TTC549 (cell line): ENCODE results near the gene SMYD4.
"Not testable (repeated sequence)": the region's sequence is repeated elsewhere in the genome, so short reads cannot be mapped to it uniquely, and the experiment has no call there.

Source experiments
- FAIRE-seq: peaks from 2 replicates; lab custom pipeline; 2012; peaks lifted over from hg19 to GRCh38; lab: Jason Lieb, UNC

SMYD4 gene

DNA sequence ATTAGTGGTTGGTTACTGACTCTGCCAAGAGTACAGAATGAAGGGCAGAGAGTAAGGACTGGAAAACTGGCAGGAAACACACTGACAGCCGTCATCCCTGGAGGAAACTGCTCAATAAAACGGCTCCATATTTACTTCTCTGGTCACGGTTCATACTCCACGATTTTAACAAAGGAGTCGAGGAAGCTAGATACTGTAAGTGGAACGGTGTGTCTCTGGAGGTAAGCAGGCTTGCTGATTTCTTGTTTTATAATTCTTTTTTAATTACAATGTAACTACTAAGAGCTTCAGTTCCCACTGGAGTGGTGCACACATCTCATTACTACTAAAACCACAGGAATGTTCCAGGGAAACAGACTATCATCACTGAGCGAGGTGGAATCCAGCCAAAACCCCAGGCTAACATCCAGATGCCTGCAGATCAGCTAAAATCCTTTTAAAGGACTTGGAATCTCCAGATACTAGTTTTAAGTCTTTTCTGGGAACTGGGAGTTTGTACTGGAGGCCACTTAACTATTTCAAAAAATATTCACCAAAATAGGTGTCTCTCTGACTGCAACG, 50.1 kb downstream of the SMYD4 start:
- no peak for FAIRE-seq

DNA sequence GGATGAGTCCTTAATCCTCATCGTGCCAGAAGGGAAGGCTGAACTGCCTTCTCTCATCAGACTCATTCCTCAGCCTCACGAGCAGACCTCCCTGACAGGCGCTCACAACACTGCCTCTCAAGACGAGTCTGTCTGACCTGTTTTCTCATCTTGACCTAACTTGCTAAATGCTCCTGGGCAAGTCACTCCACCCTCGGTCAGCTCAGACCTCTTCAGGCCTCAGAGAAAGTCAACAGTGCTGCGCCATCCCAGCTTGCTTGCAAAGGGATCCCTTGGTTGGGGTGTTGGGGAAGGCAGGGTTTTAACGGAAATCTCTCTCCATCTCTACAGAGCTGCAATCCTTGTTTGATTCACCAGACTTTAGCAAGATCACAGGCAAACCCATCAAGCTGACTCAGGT, 52.8 kb downstream of the SMYD4 start:
- FAIRE-seq = no peak

DNA sequence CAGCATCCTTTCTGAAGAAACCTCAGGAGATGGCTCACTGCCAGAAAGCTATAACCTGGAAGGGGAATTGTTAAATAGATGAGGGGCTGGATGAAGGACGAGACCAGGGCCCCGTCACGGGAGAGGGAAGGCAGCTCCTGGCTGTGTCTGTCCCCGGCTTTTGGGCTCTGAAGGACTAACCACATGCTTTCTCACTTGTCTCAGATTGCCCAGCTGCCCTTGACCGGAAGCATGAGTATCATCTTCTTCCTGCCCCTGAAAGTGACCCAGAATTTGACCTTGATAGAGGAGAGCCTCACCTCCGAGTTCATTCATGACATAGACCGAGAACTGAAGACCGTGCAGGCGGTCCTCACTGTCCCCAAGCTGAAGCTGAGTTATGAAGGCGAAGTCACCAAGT, 53.4 kb downstream of the SMYD4 start:
- no peak for FAIRE-seq

DNA sequence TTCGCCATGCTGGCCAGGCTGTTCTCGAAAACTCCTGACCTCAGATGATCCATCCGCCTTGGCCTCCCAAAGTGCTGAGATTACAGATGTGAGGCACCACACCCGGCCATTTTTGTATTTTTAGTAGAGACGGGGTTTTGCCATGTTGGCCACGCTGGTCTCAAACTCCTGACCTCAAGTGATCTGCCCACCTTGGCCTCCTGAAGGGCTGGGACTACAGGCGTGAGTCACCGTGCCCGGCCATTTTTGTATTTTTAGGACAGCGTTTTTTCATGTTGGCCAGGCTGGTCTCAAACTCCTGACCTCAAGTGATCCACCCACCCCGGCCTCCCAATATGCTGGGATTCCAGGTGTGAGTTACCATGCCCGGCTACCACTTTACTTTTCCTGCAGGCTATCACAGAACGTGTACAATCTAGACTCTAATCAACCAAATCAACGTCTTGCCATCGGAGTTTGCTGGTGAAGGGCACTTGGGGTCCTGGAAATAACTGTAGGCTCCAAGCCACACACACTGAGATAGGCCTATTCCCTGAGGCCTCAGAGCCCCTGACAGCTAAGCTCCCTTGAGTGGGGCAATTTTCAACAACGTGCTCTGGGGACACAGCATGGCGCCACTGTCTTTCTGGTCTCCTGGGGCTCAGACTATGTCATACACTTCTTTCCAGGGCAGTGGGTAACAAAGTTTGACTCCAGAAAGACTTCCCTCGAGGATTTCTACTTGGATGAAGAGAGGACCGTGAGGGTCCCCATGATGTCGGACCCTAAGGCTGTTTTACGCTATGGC, 55.1 kb downstream of the SMYD4 start:
- FAIRE-seq = no peak

DNA sequence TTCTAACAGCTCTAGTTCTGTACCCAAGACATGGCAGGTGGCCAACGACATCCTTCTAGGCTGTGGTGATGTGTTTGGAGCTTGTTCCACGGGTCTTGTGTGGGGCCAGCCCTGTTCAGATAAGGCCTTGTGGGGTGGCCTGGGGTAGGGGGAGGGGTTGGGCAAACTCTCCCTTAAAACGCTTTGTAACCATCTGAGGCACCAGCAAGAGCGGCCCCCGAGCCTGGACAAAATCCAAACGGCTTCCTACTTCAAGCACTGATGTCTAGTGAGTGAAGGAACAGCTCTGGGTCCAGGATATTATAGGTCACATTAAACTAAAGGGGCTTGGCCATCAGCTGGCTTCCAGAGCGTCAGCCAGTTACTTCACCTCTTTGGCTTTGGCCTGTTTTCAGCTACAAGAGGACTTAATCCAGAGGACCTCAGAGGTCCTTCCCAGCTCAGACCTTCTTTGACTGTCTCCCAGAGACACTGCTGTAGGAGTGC, 56.0 kb downstream of the SMYD4 start:
- no peak for FAIRE-seq

DNA sequence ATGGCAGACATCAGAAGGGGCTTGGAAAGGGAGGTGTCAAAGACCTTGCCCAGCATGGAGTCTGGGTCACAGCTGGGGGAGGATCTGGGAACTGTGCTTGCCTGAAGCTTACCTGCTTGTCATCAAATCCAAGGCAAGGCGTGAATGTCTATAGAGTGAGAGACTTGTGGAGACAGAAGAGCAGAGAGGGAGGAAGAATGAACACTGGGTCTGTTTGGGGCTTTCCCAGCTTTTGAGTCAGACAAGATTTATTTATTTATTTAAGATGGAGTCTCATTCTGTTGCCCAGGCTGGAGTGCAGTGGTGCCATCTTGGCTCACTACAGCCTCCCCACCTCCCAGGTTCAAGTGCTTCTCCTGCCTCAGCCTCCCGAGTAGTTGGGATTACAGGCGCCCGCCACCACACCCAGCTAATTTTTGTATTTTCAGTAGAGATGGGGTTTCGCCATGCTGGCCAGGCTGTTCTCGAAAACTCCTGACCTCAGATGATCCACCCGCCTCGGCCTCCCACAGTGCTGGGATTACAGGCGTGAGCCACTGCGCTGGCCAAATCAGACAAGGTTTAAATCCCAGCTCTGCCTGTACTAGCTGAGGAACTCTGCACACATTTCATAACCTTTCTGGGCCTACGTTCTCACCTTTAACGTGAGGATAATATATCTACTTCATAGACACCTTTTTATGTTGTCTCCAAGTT, 56.6 kb downstream of the SMYD4 start:
- not testable (repeated sequence) for FAIRE-seq

DNA sequence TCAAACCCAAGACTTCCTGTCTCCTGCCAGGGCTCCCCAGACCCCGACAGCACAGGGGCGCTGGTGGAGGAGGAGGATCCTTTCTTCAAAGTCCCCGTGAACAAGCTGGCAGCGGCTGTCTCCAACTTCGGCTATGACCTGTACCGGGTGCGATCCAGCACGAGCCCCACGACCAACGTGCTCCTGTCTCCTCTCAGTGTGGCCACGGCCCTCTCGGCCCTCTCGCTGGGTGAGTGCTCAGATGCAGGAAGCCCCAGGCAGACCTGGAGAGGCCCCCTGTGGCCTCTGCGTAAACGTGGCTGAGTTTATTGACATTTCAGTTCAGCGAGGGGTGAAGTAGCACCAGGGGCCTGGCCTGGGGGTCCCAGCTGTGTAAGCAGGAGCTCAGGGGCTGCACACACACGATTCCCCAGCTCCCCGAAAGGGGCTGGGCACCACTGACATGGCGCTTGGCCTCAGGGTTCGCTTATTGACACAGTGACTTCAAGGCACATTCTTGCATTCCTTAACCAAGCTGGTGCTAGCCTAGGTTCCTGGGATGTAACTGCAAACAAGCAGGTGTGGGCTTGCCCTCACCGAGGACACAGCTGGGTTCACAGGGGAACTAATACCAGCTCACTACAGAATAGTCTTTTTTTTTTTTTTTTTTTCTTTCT, 59.8 kb downstream of the SMYD4 start:
- FAIRE-seq = no peak

DNA sequence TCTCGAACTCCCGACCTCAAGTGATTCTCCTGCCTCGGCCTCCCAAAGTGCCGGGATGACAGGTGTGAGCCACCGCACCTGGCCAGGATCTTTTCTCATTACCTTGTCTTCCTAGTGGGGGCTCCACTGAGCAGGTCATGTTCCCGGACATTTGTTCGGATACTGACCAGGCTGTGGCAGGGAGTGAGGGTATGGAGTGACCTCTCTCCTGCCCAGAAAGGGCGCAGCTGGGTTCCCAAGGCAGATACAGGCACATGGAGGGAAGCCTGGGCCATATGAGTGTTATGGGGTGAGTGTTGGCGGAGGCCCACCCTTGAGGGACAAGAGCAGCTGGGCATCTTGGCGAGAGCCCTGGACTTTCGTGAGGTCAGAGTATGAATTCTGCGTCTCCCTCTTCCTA, 62.3 kb downstream of the SMYD4 start:
- no peak for FAIRE-seq

DNA sequence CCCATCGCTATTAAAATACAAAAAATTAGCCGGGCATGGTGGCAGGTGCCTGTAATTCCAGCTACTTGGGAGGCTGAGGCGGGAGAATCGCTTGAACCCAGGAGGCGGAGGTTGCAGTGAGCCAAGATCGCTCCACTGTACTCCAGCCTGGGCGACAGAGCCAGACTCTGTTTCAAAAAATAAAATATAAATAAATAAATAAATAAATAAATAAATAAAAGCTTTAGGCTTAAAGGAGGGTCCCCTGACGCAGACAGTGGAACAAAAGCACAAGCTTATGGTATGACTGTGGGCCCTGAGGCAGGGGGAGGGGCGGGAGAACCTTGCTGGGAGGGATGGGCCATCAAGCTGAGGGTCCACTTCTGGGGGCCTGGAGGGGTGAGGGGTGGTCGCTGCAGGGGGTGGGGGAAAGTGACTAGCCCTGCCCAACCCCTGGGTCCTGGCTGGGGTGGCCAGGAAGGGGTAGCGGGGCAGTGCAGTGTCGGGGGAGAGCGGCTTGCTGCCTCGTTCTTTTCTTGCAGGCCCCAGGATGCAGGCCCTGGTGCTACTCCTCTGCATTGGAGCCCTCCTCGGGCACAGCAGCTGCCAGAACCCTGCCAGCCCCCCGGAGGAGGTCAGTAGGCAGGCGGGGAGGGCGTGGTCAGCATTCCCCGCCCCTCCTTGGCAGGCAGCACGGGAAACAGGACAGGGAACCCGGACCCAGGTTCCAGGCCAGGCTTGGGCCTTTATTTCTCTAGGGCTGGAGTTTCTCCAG, 63.1 kb downstream of the SMYD4 start:
- no peak for FAIRE-seq

DNA sequence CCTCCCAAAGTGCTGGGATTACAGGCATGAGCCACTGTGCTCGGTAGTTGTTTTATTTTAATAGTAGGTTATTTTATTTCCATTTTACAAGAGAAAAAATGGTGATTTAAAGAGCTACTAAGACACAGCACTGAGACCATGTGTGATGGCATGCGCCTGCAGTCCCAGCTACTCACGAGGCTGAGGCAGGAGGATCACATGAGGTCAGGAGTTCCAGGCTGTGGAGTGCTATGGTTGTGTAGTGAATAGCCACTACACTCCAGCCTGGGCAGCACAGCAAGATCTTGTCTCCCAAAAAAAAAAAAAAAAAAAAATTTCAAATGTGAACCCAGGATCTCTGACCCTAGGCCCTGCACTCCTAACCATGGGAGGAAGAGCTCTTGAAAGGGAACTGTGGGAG, 64.1 kb downstream of the SMYD4 start:
- FAIRE-seq = no peak

DNA sequence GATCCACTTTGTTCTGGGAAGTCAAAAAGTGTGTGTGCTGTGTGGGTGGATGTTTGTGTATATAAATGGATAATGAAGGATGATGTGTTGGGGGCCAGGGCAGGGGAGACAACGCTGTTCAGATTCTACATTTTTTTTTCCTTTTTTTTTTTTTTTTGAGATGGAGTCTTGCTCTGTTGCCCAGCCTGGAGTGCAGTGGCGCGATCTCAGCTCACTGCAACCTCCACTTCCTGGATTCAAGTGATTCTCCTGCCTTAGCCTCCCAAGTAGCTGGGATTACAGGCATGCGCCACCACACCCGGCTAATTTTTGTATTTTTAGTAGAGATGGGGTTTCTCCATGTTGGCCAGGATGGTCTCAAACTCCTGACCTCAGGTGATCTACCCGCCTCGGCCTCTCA, 65.0 kb downstream of the SMYD4 start:
- FAIRE-seq = not testable (repeated sequence)

DNA sequence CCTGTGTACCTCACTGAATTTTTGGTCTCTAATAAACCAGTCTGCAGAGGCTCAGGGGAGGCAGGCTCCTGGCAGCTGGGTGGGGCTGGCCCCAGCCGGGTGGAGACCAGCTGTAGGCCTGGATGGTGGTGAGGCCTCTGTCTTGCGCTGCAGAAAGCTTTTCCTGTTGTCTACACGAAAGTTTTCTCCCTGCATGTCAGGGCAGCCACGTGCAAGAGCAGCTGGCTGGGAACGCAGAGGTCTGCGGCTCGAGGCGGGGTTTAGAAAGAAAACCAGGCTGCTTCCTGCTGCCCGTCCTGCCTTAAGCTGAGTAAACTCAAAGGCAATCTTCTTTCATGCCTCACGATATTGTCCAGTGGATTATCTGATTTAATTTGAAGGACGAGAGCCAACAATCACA, 65.4 kb downstream of the SMYD4 start:
- FAIRE-seq = no peak

DNA sequence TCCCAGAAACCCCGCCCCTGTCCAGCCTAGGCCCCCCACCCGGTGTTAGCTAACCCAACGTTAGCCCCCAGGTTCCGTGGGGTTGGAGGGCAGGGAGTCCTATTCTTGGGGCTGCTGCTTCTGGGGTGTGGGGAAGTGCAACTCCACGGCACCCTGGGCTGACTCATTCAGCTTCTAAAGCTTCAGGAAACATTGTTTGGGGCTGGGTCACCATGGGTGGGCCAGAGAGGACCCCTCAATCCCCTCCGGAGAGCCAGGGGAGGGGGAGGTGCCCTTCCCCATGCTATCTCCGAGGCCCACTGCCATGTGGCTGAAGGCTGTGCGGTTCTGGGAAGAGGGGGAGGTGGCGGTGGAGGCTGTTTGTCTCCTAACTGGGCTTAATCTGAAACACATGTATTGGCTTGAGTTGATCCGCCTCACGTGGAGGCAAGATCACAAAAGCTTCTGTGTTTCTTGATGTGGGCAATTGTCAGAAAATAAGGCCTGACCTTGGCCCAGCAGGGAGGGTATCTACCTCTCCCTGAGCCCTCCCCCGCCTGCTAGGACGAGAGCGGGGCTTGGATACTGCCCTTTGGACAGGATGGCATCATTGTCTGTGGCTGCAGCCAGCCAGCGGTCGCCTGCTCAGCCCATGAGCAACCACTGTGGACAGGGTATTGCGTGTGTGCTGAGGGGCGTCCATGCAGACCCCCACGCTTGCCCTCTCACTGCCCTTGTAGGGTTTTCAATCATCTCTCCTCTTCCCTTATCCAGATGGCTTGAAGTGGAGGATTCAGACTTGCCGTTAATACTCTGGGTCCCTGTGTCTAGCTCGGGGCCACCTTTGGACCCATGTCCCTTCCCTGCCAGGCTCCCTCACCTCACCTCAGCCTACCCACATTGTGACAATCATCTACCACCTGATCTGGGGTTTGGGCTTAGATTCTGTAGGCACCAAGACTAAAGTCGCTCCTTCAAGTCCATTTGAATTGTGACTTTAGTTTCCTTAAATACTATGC, 66.5 kb downstream of the SMYD4 start:
- no peak for FAIRE-seq

DNA sequence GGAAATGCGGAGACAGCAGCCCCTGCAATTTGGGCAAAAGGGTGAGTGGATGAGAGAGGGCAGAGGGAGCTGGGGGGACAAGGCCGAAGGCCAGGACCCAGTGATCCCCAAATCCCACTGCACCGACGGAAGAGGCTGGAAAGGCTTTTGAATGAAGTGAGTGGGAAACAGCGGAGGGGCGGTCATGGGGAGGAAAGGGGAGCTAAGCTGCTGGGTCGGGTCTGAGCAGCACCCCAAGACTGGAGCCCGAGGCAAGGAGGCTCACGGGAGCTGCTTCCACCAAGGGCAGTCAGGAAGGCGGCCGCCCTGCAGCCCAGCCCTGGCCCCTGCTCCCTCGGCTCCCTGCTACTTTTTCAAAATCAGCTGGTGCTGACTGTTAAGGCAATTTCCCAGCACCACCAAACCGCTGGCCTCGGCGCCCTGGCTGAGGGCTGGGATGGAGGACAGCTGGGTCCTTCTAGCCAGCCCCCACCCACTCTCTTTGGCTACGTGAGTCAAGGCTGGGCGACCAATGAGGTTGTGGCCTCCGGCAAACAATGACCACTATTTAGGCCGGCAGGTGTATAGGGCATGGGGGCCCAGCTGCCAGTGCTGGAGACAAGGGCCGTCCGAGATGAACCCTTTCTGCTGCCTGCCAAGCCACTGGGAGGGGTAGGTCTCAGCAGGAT, 67.3 kb downstream of the SMYD4 start:
- no peak for FAIRE-seq

DNA sequence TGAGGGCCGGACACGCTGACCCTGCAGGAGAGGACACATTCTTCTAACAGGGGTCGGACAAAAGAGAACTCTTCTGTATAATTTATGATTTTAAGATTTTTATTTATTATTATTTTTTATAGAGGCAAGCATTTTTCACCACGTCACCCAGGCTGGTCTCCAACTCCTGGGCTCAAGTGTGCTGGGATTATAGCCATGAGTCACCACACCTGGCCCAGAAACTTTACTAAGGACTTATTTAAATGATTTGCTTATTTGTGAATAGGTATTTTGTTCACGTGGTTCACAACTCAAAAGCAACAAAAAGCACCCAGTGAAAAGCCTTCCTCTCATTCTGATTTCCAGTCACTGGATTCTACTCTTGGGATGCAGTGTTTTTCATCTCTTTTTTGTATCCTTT, 70.2 kb downstream of the SMYD4 start:
- FAIRE-seq = no peak

DNA sequence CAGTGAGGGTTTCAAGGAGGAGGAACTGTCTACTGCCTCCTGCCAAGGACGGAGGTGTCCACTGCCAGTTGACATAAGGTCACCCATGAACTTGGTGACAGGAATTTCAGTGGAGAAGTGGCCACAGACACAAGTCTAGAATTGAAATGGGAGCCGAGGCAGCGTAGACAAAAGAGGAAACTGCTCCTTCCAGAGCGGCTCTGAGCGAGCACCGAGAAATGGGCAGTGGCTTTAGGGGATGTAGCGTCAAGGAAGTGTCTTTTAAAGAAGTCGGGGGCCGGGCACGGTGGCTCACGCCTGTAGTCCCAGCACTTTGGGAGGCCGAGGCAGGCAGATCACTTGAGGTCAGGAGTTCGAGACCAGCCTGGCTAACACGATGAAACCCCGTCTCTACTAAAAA, 70.9 kb downstream of the SMYD4 start:
- no peak for FAIRE-seq

DNA sequence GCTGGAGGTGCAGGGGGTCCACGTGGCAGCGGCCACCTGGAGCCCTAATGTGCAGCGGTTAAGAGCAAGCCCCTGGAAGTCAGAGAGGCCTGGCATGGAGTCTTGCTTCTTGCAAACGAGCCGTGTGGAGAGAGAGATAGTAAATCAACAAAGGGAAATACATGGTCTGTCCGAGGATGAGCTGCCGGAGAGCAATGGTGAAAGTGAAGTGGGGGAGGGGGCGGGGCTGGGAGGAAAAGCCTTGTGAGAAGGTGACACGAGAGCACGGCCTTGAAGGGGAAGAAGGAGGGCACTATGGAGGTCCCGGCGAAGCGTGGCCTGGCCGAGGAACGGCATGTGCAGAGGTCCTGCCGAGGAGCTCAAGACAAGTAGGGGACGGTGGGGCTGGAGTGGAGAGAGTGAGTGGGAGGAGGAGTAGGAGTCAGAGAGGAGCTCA, 73.9 kb downstream of the SMYD4 start:
- no peak for FAIRE-seq

DNA sequence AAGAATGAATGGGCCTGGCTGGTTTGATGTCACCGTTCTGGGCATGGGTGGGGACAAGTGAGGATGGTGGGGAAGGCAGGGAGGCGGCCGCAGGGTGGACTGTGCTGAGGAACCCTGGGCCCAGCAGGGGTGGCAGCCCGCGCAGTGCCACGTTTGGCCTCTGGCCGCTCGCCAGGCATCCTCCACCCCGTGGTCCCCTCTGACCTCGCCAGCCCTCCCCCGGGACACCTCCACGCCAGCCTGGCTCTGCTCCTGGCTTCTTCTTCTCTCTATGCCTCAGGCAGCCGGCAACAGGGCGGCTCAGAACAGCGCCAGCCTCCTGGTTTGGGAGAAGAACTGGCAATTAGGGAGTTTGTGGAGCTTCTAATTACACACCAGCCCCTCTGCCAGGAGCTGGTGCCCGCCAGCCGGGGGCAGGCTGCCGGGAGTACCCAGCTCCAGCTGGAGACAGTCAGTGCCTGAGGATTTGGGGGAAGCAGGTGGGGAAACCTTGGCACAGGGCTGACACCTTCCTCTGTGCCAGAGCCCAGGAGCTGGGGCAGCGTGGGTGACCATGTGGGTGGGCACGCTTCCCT, 74.4 kb downstream of the SMYD4 start:
- no peak for FAIRE-seq

DNA sequence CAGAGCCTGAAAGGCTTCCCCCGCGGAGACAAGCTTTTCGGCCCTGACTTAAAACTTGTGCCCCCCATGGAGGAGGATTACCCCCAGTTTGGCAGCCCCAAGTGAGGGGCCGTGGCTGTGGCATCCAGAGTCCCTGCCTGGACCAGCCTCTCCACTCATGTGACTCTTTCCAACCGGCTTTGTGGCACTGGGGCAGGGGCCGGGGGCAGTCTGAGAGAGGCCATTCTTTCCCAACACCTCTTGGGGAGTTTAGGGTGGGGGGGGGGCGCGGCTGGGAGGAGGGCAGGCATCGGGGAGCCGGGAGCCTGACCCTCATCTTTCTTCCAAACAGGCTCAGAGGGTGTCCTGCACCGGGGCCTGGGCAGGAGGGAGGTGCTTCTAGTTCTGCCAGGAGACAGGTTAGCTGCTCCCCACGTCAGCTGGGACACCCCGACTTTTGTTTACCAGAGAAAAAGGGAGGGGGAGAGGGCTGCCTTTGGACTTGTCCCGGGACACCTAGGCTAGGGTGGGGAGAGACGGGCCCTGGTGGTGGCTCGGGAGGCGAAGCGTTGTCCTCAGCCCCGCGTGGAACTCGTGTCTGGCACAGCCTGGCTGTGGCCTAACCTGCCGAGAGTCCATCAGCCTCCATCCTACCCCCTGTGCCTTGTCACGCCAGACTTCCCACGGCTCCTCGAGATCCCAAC, 75.1 kb downstream of the SMYD4 start:
- no peak for FAIRE-seq
